ENCODE measurements around the gene PYCR2. TPM values are rescaled to one million over a fixed set of nuclear protein-coding genes. Genes with fewer than 3 reads are reported as not detected.
A peak's percentile ranks its signal among the peaks of the same experiment; 100 is the strongest.

PYCR2 gene
- total RNA-seq, 2 experiments from 2014 or later = 24.1 to 26.2 TPM

DNA sequence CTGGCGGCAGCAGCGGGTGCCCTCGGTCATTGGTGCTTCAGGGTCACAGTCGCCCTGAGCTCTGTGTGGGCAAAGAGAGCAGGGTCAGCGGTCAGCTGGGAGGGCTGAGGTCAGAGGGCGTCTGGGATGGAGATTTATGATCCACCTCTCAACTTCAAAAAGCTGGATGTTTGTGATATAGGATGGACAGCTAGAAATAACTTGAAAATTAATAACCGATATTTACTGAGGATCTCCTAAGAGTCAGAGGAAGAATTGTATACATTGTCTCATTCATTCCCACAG is 37.1 kb downstream of the PYCR2 start:
- TF ChIP-seq, protein P1, sequence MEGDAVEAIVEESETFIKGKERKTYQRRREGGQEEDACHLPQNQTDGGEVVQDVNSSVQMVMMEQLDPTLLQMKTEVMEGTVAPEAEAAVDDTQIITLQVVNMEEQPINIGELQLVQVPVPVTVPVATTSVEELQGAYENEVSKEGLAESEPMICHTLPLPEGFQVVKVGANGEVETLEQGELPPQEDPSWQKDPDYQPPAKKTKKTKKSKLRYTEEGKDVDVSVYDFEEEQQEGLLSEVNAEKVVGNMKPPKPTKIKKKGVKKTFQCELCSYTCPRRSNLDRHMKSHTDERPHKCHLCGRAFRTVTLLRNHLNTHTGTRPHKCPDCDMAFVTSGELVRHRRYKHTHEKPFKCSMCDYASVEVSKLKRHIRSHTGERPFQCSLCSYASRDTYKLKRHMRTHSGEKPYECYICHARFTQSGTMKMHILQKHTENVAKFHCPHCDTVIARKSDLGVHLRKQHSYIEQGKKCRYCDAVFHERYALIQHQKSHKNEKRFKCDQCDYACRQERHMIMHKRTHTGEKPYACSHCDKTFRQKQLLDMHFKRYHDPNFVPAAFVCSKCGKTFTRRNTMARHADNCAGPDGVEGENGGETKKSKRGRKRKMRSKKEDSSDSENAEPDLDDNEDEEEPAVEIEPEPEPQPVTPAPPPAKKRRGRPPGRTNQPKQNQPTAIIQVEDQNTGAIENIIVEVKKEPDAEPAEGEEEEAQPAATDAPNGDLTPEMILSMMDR (IDR thresholded peaks at IDR 0.05) = no peak
- H3K36me3 Mint-ChIP-seq (ENCODE audit: low read depth) = peaks cover 5% of the 10 kb centered on the region
- ATAC-seq (ENCODE audit: poor library complexity) (no peak), DNase-seq (no peak)
- H3K9me3 Mint-ChIP-seq = no peaks in the 10 kb centered on the region
- no peak overlapping the region for H3K4me3 ChIP-seq (ENCODE audit: low read length)
- no peaks in the 10 kb centered on the region for H3K9me3 ChIP-seq (ENCODE audit: control insufficient read depth in 1 of 2, insufficient read depth in 1 of 2, low read length in 2 of 2)
- H3K27me3 ChIP-seq (ENCODE audit: control insufficient read depth in 1 of 2, insufficient read depth in 2 of 2, low read length in 2 of 2) = no peaks in the 10 kb centered on the region
- ChIA-PET POLR2A (interaction anchor here (0.7 kb wide), 1 partner anchor 10 kb away, joined by 4 read pairs; no protein-coding TSS in a partner anchor), CTCF (no interaction called here)
- H3K27ac Mint-ChIP-seq = no peak overlapping the region
- intact Hi-C loops (cut with DNase I, micrococcal nuclease) = loop anchor here in 1 of 2 experiments (10.0 kb wide), 1 partner anchor 178 kb away; the partner anchor contains the start of gene H3-3A
- H3K4me1 Mint-ChIP-seq (ENCODE audit: low read depth) = peaks cover 23% of the 10 kb centered on the region
- H3K36me3 ChIP-seq (ENCODE audit: insufficient read depth, low read length) = no peaks in the 10 kb centered on the region
- H3K27me3 Mint-ChIP-seq = no peaks in the 10 kb centered on the region
- no peak overlapping the region for H3K27ac ChIP-seq (ENCODE audit: low read depth in 1 of 2, low read length in 2 of 2)
- H3K4me3 Mint-ChIP-seq = peak overlapping the region; percentile 25
- H3K4me1 ChIP-seq (ENCODE audit: insufficient read depth, low read length) = peaks cover 34% of the 10 kb centered on the region

DNA sequence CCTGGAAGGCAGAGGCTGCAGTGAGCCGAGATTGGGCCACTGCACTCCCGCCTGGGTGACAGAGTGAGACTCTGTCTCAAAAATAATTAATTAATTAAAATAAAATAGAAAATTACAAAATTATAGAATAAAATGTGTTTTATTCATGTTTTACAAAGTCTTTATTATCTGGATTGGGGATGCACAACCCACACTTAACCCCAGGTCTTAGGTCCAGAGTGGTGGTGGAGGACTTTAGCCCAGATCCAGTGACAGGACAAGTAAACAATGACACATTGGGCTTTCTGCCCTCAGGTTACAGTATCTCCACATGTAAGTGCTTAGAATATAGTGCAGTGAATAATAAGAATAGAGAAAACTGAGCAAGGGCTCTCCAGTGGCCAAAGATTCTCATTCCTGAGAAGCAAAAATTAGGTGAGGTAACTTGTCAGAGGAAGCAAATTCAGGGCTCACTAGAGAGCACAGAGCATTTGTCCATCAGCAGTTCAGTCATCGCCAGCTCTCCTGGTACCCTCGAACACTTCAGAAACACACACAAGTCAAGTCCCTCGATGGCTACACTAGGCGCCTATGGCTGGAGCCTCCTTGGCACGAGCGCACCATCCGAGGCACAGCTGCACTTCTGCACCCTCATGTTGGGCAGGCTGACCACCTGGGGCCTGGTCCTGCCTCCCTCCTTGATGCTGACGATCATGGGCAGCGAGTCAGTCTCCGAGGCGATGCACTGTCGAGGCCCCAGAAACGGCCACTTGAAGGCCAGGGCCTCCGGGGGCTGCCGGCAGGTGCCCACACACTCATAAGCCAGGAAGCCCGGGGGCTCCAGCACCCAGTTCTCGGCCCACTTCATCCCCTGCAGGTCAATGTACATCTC is 37.7 kb downstream of the PYCR2 start:
- intact Hi-C loops (cut with DNase I, micrococcal nuclease) = loop anchor here in 1 of 2 experiments (10.0 kb wide), 1 partner anchor 178 kb away; the partner anchor contains the start of gene H3-3A
- Mint-ChIP-seq H3K4me1 (ENCODE audit: low read depth) (peaks cover 22% of the 10 kb centered on the region), H3K36me3 (ENCODE audit: low read depth) (peaks cover 10% of the 10 kb centered on the region), H3K9me3 (no peaks in the 10 kb centered on the region), H3K27me3 (no peaks in the 10 kb centered on the region), H3K27ac (no peak overlapping the region), H3K4me3 (peak overlapping the region; percentile 60)
- Histone ChIP-seq H3K27me3 (ENCODE audit: control insufficient read depth in 1 of 2, insufficient read depth in 2 of 2, low read length in 2 of 2) (no peaks in the 10 kb centered on the region), H3K4me3 (ENCODE audit: low read length) (no peak overlapping the region), H3K27ac (ENCODE audit: low read depth in 1 of 2, low read length in 2 of 2) (no peak overlapping the region), H3K4me1 (ENCODE audit: insufficient read depth, low read length) (peaks cover 31% of the 10 kb centered on the region), H3K9me3 (ENCODE audit: control insufficient read depth in 1 of 2, insufficient read depth in 1 of 2, low read length in 2 of 2) (no peaks in the 10 kb centered on the region), H3K36me3 (ENCODE audit: insufficient read depth, low read length) (no peaks in the 10 kb centered on the region)
- POLR2A ChIA-PET = interaction anchor here (0.7 to 13.0 kb wide), 2 partner anchors 10 to 11 kb away, joined by 4 to 427 read pairs; no protein-coding TSS in a partner anchor
- DNase-seq (no peak), ATAC-seq (ENCODE audit: poor library complexity) (no peak)
- CTCF ChIA-PET = no interaction called here
- TF ChIP-seq, protein P1 (IDR thresholded peaks at IDR 0.05) = no peak

DNA sequence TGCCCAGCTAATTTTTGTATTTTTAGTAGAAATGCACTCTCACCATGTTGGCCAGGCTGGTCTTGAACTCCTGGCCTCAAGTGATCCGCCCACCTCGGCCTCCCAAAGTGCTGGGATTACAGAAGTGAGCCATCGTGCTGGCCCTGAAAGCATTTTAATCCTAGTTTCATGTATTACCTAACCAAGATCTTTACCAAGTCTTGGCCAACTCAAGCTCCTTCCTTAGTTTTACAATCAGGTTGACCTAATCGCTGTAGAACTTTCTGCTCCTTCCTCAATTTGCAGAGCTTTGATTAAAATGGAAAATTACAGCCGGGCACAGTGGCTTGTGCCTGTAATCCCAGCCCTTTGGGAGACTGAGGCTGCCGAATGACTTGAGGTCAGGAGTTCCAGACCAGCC is 38.7 kb downstream of the PYCR2 start:
- no peak for ATAC-seq (ENCODE audit: poor library complexity)
- H3K9me3 ChIP-seq (ENCODE audit: control insufficient read depth in 1 of 2, insufficient read depth in 1 of 2, low read length in 2 of 2) = no peaks in the 10 kb centered on the region
- intact Hi-C loops (cut with DNase I, micrococcal nuclease) = loop anchor here in 1 of 2 experiments (10.0 kb wide), 1 partner anchor 179 kb away; the partner anchor contains the start of gene H3-3A
- no peak overlapping the region for H3K27ac Mint-ChIP-seq
- H3K27me3 Mint-ChIP-seq = no peaks in the 10 kb centered on the region
- DNase-seq = no peak
- peaks cover 25% of the 10 kb centered on the region for H3K4me1 Mint-ChIP-seq (ENCODE audit: low read depth)
- H3K4me3 ChIP-seq (ENCODE audit: low read length) = no peak overlapping the region
- H3K27ac ChIP-seq (ENCODE audit: low read depth in 1 of 2, low read length in 2 of 2) = no peak overlapping the region
- H3K27me3 ChIP-seq (ENCODE audit: control insufficient read depth in 1 of 2, insufficient read depth in 2 of 2, low read length in 2 of 2) = no peaks in the 10 kb centered on the region
- no peaks in the 10 kb centered on the region for H3K36me3 ChIP-seq (ENCODE audit: insufficient read depth, low read length)
- no peaks in the 10 kb centered on the region for H3K9me3 Mint-ChIP-seq
- CTCF ChIA-PET = no interaction called here
- peak overlapping the region; percentile 34 for H3K4me3 Mint-ChIP-seq
- H3K36me3 Mint-ChIP-seq (ENCODE audit: low read depth) = peaks cover 20% of the 10 kb centered on the region
- POLR2A ChIA-PET = interaction anchor here (6.6 to 13.0 kb wide), 2 partner anchors 11 to 108 kb away, joined by 98 to 427 read pairs; partner anchors contain the start of gene SRP9
- H3K4me1 ChIP-seq (ENCODE audit: insufficient read depth, low read length) = peaks cover 31% of the 10 kb centered on the region
- TF ChIP-seq, protein P1 (IDR thresholded peaks at IDR 0.05) = no peak
